HepG2 (cell line): Measurements from ENCODE around the gene CD248. TPM values are rescaled to one million over a fixed set of nuclear protein-coding genes. Genes with fewer than 3 reads are reported as not detected.

Source experiments
- ATAC-seq: fragments of 200-7000 bp; cut with Tn5 transposase; 3 replicates; pipeline ENCODE4 v1.9.1; 2020; ENCODE audit warnings: mild to moderate bottlenecking, moderate library complexity
- BruUV-seq: library from RNA; stranded (reverse); fragments of 400-500 nt; replicated peaks from 2 replicates; lab custom pipeline; 2021; lab: Mats Ljungman, UMichigan
- CTCF ChIA-PET: fragments of 300-600 bp; formaldehyde crosslinking; extraction: SDS; loops from one replicate; lab custom pipeline; 2021; ENCODE audit warnings: low total read pairs, inconsistent platforms, low intra/inter-chr PET ratio; lab: Yijun Ruan, JAX
- POLR2A ChIA-PET: fragments of 350-600 bp; sonication (Branson Sonifier 250); formaldehyde crosslinking; loops from one replicate; lab custom pipeline; 2020; ENCODE audit warnings: antibody characterized with exemption, inconsistent platforms; lab: Yijun Ruan, JAX
- DNase-seq: peaks from one replicate; pipeline ENCODE4 v3.0.0-alpha.2; 2015; ENCODE audit warnings: low spot score
- FAIRE-seq: peaks from 3 replicates; lab custom pipeline; 2011; peaks lifted over from hg19 to GRCh38; lab: Jason Lieb, UNC
- H2AFZ ChIP-seq: one replicate; pipeline ENCODE4 v1.6.1; 2011; ENCODE audit warnings: low read length, inconsistent platforms
- H3K27ac ChIP-seq: fragments of 300-600 bp; 3 replicates; pipeline ENCODE4 v1.8.0; 2011; ENCODE audit warnings: mixed run types, mild to moderate bottlenecking, mixed read lengths, low read length, inconsistent platforms; ENCODE audit not compliant: insufficient read depth; ENCODE audit errors: extremely low read length
- H3K27me3 ChIP-seq, 2 experiments: fragments of 200-600 bp in 1 of 2; 2 replicates in 1 of 2; 3 replicates in 1 of 2; pipeline versions ENCODE4 v1.6.0 to v1.8.0; 2011; ENCODE audit warnings: low read length in 2 of 2, mild to moderate bottlenecking in 2 of 2, moderate library complexity in 2 of 2, inconsistent platforms in 1 of 2; ENCODE audit not compliant: insufficient read depth in 2 of 2, control insufficient read depth in 1 of 2
- H3K36me3 ChIP-seq, 2 experiments: fragments of 200-600 bp in 1 of 2; replicated peaks in 1 of 2; 2 replicates in 1 of 2; 3 replicates in 1 of 2; pipeline versions ENCODE4 v1.5.1 to v1.8.0; 2011; ENCODE audit warnings: low read length in 2 of 2, inconsistent platforms in 1 of 2; ENCODE audit not compliant: insufficient read depth in 2 of 2, control insufficient read depth in 1 of 2
- H3K4me1 ChIP-seq: 2 replicates; pipeline ENCODE4 v1.5.1; 2012; ENCODE audit warnings: low read length, inconsistent platforms; ENCODE audit not compliant: insufficient read depth
- H3K4me2 ChIP-seq: 2 replicates; pipeline ENCODE4 v1.6.0; 2011; ENCODE audit warnings: low read depth, low read length, inconsistent platforms
- H3K4me3 ChIP-seq, 3 experiments: fragments of 200-600 bp in 1 of 3; sonication (generic), shearing (Covaris generic) in 1 of 3; replicated peaks in 1 of 3; 2 replicates each; pipeline ENCODE4 v1.5.1; 2011 to 2016; ENCODE audit warnings: low read length in 3 of 3, inconsistent platforms in 2 of 3, low read depth in 2 of 3, mild to moderate bottlenecking in 2 of 3, control low read depth in 1 of 3, mixed read lengths in 1 of 3; ENCODE audit not compliant: insufficient read depth in 1 of 3
- H3K79me2 ChIP-seq: one replicate; pipeline ENCODE4 v1.6.1; 2011; ENCODE audit warnings: low read length, inconsistent platforms; ENCODE audit not compliant: insufficient read depth
- H3K9ac ChIP-seq: 2 replicates; pipeline ENCODE4 v1.6.0; 2011; ENCODE audit warnings: mild to moderate bottlenecking, low read depth, low read length, inconsistent platforms; ENCODE audit not compliant: insufficient read depth
- H3K9me3 ChIP-seq: 2 replicates; pipeline ENCODE4 v1.5.1; 2012; ENCODE audit warnings: mild to moderate bottlenecking, low read length
- H4K20me1 ChIP-seq: 2 replicates; pipeline ENCODE4 v1.6.0; 2011; ENCODE audit warnings: inconsistent platforms, mild to moderate bottlenecking, low read length, moderate library complexity; ENCODE audit not compliant: insufficient read depth
- ATF7 ChIP-seq, 2 experiments: fragments of 450-650 bp in 1 of 2; sonication (generic) in 1 of 2; formaldehyde crosslinking in 1 of 2; IDR thresholded peaks; 2 replicates each; pipeline versions ENCODE4 v1.4.0 to v1.6.1; 2016 to 2020; ENCODE audit warnings: antibody characterized with exemption in 1 of 2, mild to moderate bottlenecking in 1 of 2, missing genetic modification reagents in 1 of 2
- HNF4G ChIP-seq, 2 experiments: sonication (generic) in 1 of 2; formaldehyde crosslinking in 1 of 2; IDR thresholded peaks; 2 replicates each; pipeline versions ENCODE4 v1.4.0 to v1.6.1; 2011 to 2020; ENCODE audit warnings: borderline replicate concordance in 2 of 2, low read depth in 2 of 2, mild to moderate bottlenecking in 2 of 2, low read length in 1 of 2, missing genetic modification reagents in 1 of 2, moderate library complexity in 1 of 2
- JUND ChIP-seq: sonication (generic); formaldehyde crosslinking; IDR thresholded peaks from 2 replicates; pipeline ENCODE4 v1.8.0; 2022; ENCODE audit warnings: mild to moderate bottlenecking, missing genetic modification reagents
- KAT2B ChIP-seq: fragments of 150-350 bp; IDR thresholded peaks from 2 replicates; pipeline ENCODE4 v1.6.1; 2014; ENCODE audit warnings: low read depth, low read length, borderline replicate concordance
- KDM5A ChIP-seq: fragments of 200-600 bp; sonication (generic); IDR thresholded peaks from 2 replicates; pipeline ENCODE4 v1.7.0; 2018; ENCODE audit warnings: antibody characterized with exemption, mild to moderate bottlenecking, low read length, borderline replicate concordance
- RFX1 ChIP-seq: fragments of 450-650 bp; IDR thresholded peaks from 2 replicates; pipeline ENCODE4 v1.6.1; 2017
- RFX5 ChIP-seq: IDR thresholded peaks from 2 replicates; pipeline ENCODE4 v1.6.1; 2011; ENCODE audit warnings: low read depth, low read length, improper control_type of control experiment
- TCF12 ChIP-seq, 2 experiments: fragments of 450-650 bp in 1 of 2; sonication (generic) in 1 of 2; formaldehyde crosslinking in 1 of 2; IDR thresholded peaks; 2 replicates each; pipeline versions ENCODE4 v1.6.1 to v1.8.0; 2017 to 2022; ENCODE audit warnings: antibody characterized with exemption in 1 of 2, mild to moderate bottlenecking in 1 of 2, missing genetic modification reagents in 1 of 2, moderate library complexity in 1 of 2
- ZNF703 ChIP-seq: sonication (generic); formaldehyde crosslinking; IDR thresholded peaks from 2 replicates; pipeline ENCODE4 v1.5.1; 2020; ENCODE audit warnings: missing genetic modification reagents, mild to moderate bottlenecking, moderate library complexity, borderline replicate concordance
- ZNF891 ChIP-seq: sonication (generic); formaldehyde crosslinking; IDR thresholded peaks from 2 replicates; pipeline ENCODE4 v1.5.0; 2020; ENCODE audit warnings: mild to moderate bottlenecking, missing genetic modification reagents
- WGBS: methylation state at CpG from one replicate; pipeline ENCODE4 v1.1.6; 2017; ENCODE audit warnings: low lambda C conversion rate; 5-methylcytosine and 5-hydroxymethylcytosine counted together
- in situ Hi-C: cut with HindIII; loops from 2 replicates; pipeline ENCODE4 v1.10.0; 2017; ENCODE audit warnings: low pct_unique_long_range_greater_than_20kb; ENCODE audit not compliant: extremely low pct_ligation_motif_present
- intact Hi-C: fragments of 100-400 bp; cut with micrococcal nuclease; formaldehyde crosslinking; loops from one replicate; pipeline ENCODE4 v1.10.0; 2022; ENCODE audit not compliant: unreplicated experiment
- polyA plus RNA-seq, 8 experiments: library from polyadenylated mRNA; depleted of rRNA in 3 of 8; stranded (reverse) in 7 of 8; unstranded in 1 of 8; fragments of >200 nt; fragmentation: Illumina TruSeq in 4 of 8; extraction: Trizol in 4 of 8; gene quantifications; 2 replicates each; pipeline versions ENCODE4 v1.2.1 to v1.2.3, GENCODE V29; 2011 to 2016; ENCODE audit warnings: low read depth in 4 of 8, missing spikeins in 1 of 8, mixed read lengths in 1 of 8; ENCODE audit not compliant: insufficient read depth in 1 of 8
- total RNA-seq, 5 experiments: library from RNA; depleted of rRNA; stranded (reverse); fragments of >200 nt; fragmentation: Illumina TruSeq; extraction: Trizol; gene quantifications; 2 replicates each; pipeline ENCODE4 v1.2.3, GENCODE V29; 2016; ENCODE audit warnings: low read depth in 1 of 5
- TF ChIP-seq, protein P1 (sequence below): sonication (generic); formaldehyde crosslinking; IDR thresholded peaks from 2 replicates; pipeline ENCODE4 v1.8.1; 2023; ENCODE audit warnings: missing genetic modification reagents, mild to moderate bottlenecking, borderline replicate concordance
- TF ChIP-seq, protein P2 (sequence below): sonication (generic); formaldehyde crosslinking; IDR thresholded peaks from 2 replicates; pipeline ENCODE4 v1.4.0; 2020; ENCODE audit warnings: missing genetic modification reagents
- TF ChIP-seq, protein P3 (sequence below): sonication (generic); formaldehyde crosslinking; IDR thresholded peaks from 2 replicates; pipeline ENCODE4 v1.4.0; 2020; ENCODE audit warnings: mild to moderate bottlenecking, missing genetic modification reagents

The CD248 gene
- total and polyA plus RNA-seq, 2 of the 13 experiments (the other 11 are each of a cell fraction or from before 2014, with no cell fraction given): 0.25 to 0.35 TPM

DNA sequence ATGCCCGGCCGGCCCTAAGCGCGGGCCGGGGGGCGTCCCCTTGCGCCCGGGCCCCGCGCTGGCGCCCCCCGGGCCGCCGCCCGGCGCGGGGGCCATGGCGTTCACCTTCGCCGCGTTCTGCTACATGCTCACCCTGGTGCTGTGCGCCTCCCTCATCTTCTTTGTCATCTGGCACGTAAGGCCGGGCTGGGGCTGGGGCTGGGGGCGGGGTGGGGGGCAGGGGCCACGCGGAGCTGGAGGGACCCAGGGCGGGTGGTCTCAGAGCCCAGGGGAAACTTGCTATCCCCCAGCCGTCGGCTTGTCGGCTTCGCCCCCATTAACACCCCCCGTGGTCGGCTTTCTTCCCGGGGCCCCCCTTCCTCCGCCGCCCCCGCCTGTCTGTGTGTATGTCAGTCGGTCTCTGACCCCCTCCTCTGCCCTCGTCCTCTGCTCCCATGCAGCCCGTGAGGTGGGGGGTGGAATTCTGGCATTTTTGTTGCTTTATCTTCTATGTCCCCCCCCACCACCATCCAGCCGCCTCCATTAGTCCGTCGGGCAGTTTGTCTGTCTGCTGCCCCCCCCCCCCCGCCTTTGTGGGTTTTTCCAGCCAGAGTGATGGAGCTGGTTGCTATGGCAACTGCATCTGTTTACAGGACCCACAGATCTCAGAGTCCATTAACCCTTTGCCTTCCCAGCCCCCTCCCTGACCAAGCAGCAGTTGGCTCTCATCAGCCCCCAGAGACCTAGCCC, 38.3 kb downstream of the CD248 start (continued):
- TF ChIP-seq HNF4G (IDR thresholded peaks at IDR 0.05; ENCODE audit: borderline replicate concordance, low read depth, low read length) (peak; percentile 10; the same call in 1 of the 2 replicates), HNF4G (CRISPR knock-in tag; IDR thresholded peaks at IDR 0.05; ENCODE audit: borderline replicate concordance, low read depth) (no peak), RFX1 (peak; percentile 21; the same call in 1 of the 2 replicates), RFX5 (peak; percentile 53; the same call in 1 of the 2 replicates), ATF7 (IDR thresholded peaks at IDR 0.05) (no peak), ATF7 (CRISPR knock-in tag; IDR thresholded peaks at IDR 0.05) (no peak), TCF12 (IDR thresholded peaks at IDR 0.05) (no peak), TCF12 (CRISPR knock-in tag; IDR thresholded peaks at IDR 0.05) (no peak)

DNA sequence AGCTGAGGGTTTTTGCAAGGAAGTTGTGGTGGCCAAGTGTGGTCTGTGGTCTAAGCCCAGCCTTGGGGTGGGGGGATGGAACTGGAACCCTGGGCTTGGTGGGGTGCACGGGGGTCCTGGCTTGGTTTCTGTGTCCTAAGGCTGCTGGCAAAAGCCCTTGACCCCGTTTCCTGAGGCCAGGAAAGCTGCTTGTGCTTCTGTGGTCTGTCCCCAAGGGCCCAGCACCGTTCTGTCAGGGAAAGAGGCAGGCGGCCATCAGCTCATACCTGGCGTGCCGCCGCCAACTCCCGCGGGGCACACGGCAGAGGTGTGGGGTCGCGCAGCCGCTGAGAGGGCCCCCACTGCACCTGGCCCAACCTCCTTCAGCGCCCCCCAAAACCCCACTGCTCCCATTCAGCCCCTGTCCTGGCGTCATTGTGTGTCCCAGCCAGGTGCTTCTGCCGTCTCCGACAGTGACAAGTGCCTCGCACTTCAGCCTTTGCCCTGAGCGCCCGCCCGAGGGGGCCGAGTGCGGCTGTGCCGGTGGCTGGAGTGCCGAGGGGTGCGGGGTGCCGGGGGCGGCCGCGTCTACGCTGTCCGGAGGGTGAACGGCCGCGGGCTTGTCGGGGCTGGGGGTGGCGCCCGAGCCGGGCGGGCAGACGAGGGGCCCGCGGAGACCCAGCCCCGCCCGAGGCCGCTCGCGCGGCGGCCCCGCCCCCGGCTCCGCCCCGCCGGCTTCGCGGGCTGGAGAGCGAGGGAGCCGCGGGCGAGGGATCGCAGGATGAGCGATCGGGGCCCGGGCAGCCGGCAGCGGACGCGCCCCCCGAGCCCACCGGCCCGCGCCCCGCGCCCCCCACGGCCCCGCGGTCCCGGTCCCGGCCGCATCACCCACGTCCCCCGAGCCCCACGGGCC, 39.1 kb downstream of the CD248 start, which contains the start of gene CNIH2:
TSS of gene CNIH2 (plus strand) at position 705 of the 892 bp plus-strand sequence. CDS start 282 bp downstream, outside the sequence.
- no TSS peak for BruUV-seq
- ChIA-PET POLR2A (interaction anchor here (0.9 to 1.1 kb wide), 2 partner anchors 9 to 11 kb away, joined by 5 read pairs; partner anchors contain the start of genes RAB1B and YIF1A), CTCF (no interaction called here)
- FAIRE-seq: no peak
- WGBS: no CpG with 5 or more reads among the region's 84 CpGs
- DNase-seq: no peak
- H3K4me2 ChIP-seq: peak within 1 kb of the TSS; percentile 61
- H3K27ac ChIP-seq: no peak within 1 kb of the TSS
- no peaks in the 10 kb centered on the region for H3K9me3 ChIP-seq
- peak; percentile 39 for ATAC-seq
- intact Hi-C loops: no loop called here
- peaks cover 3 to 9% of the 10 kb centered on the region in 2 experiments; a peak in 3 of 5 replicates for H3K27me3 ChIP-seq
- peaks cover 36% of the 10 kb centered on the region for H3K4me1 ChIP-seq
- H3K4me3 ChIP-seq: peak within 1 kb of the TSS; percentile 26 to 55 (median 34); a peak in 3 of 6 replicates
- H3K36me3 ChIP-seq: peaks cover 12 to 24% of the 10 kb centered on the region in 2 experiments
- peaks cover 6% of the 10 kb centered on the region for H4K20me1 ChIP-seq
- no peaks in the 10 kb centered on the region for H3K79me2 ChIP-seq
- H2AFZ ChIP-seq: no peak within 1 kb of the TSS
- H3K9ac ChIP-seq: peak within 1 kb of the TSS; percentile 22; the same call in 1 of the 2 replicates
- in situ Hi-C loops: no loop called here
- TF ChIP-seq JUND (CRISPR knock-in tag): no peak
- TF ChIP-seq, protein P1, sequence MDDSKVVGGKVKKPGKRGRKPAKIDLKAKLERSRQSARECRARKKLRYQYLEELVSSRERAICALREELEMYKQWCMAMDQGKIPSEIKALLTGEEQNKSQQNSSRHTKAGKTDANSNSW: no peak
- TF ChIP-seq KDM5A: no peak
- no peak for TF ChIP-seq KAT2B
- no peak for TF ChIP-seq ZNF891
- no peak for TF ChIP-seq ZNF703 (CRISPR knock-in tag)
- TF ChIP-seq, protein P2, sequence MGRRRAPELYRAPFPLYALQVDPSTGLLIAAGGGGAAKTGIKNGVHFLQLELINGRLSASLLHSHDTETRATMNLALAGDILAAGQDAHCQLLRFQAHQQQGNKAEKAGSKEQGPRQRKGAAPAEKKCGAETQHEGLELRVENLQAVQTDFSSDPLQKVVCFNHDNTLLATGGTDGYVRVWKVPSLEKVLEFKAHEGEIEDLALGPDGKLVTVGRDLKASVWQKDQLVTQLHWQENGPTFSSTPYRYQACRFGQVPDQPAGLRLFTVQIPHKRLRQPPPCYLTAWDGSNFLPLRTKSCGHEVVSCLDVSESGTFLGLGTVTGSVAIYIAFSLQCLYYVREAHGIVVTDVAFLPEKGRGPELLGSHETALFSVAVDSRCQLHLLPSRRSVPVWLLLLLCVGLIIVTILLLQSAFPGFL (CRISPR knock-in tag): no peak
- TF ChIP-seq, protein P3, sequence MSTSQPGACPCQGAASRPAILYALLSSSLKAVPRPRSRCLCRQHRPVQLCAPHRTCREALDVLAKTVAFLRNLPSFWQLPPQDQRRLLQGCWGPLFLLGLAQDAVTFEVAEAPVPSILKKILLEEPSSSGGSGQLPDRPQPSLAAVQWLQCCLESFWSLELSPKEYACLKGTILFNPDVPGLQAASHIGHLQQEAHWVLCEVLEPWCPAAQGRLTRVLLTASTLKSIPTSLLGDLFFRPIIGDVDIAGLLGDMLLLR (CRISPR knock-in tag): peak; percentile 68; the same call in 1 of the 2 replicates
